ENCODE results near the gene MCOLN2.
A peak's percentile ranks its signal among the peaks of the same experiment; 100 is the strongest.

Gene MCOLN2

DNA sequence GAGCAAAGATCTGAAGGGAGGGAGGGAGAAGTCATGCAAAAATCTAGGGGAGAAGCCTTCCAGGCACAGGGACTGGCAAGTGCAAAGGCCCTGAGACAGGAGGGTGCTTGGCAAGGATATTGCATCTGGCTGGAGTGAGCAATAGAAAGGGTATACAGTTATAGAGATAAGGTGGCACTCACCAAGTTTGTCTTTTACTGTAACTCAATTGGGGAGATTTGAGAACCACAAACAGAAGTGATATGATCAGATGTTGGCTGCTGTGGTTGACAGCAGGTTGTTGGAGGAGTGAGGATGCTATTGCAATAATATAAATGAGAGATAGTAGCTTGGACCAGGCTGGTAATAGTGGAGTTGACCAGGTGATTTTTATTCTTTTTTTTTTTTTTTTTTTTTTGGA lies 25.8 kb upstream of the MCOLN2 start:
- H3K27ac ChIP-seq (ENCODE audit: extremely low read depth, low read depth, low read length): no peak overlapping the region
- ChIA-PET CTCF (interaction anchor here (6.1 kb wide), 1 partner anchor 79 kb away, joined by 59 read pairs; no protein-coding TSS in a partner anchor), POLR2A (no interaction called here)
- H3K36me3 ChIP-seq (ENCODE audit: control insufficient read depth in 2 of 2, insufficient read depth in 1 of 2, low read length in 2 of 2): peaks cover 19 to 71% of the 10 kb centered on the region in 2 experiments
- TF ChIP-seq ZNF391 (tag by site-specific recombination; IDR thresholded peaks at IDR 0.05; ENCODE audit: borderline replicate concordance, low read depth): no peak
- no peak for TF ChIP-seq ZNF292 (tag by site-specific recombination; IDR thresholded peaks at IDR 0.05; ENCODE audit: borderline replicate concordance, low read depth)
- peak; percentile 67 for TF ChIP-seq ZNF623 (tag by site-specific recombination; IDR thresholded peaks at IDR 0.05)
- TF ChIP-seq PRDM1 (tag by site-specific recombination; IDR thresholded peaks at IDR 0.05): no peak
- no peak overlapping the region for H3K4me3 ChIP-seq (ENCODE audit: low read depth, low read length)
- H3K4me1 ChIP-seq (ENCODE audit: control insufficient read depth, insufficient read depth, low read length): no peaks in the 10 kb centered on the region
- no peaks in the 10 kb centered on the region for H3K9me3 ChIP-seq (ENCODE audit: control insufficient read depth, insufficient read depth, low read depth, low read length)

DNA sequence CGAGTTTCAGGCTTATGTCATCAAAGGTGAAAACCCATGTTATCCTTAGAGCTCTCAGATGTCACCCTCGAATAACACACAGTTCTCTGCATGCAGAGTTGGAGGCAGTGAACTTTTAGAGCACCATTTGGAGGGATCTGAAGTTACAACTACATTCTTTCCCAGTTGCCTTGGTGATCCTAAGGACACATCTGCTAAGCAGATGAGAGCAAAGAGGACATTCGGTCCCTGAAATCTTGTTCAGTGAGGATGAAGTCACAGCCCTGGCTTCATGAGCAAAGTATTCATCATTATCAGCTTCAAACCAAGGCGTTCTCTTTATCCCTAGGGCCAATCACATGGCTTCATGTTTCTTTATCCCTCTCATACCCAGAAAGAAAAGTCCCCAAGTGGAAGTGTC lies 23.1 kb upstream of the MCOLN2 start:
- Histone ChIP-seq H3K36me3 (ENCODE audit: control insufficient read depth in 2 of 2, insufficient read depth in 1 of 2, low read length in 2 of 2) (peaks cover 14 to 56% of the 10 kb centered on the region in 2 experiments), H3K4me3 (ENCODE audit: low read depth, low read length) (no peak overlapping the region), H3K9me3 (ENCODE audit: control insufficient read depth, insufficient read depth, low read depth, low read length) (no peaks in the 10 kb centered on the region), H3K27ac (ENCODE audit: extremely low read depth, low read depth, low read length) (no peak overlapping the region), H3K4me1 (ENCODE audit: control insufficient read depth, insufficient read depth, low read length) (no peaks in the 10 kb centered on the region)
- POLR2A ChIA-PET: no interaction called here
- no peak for TF ChIP-seq ZNF596 (tag by site-specific recombination; IDR thresholded peaks at IDR 0.05)
- TF ChIP-seq, protein P1, sequence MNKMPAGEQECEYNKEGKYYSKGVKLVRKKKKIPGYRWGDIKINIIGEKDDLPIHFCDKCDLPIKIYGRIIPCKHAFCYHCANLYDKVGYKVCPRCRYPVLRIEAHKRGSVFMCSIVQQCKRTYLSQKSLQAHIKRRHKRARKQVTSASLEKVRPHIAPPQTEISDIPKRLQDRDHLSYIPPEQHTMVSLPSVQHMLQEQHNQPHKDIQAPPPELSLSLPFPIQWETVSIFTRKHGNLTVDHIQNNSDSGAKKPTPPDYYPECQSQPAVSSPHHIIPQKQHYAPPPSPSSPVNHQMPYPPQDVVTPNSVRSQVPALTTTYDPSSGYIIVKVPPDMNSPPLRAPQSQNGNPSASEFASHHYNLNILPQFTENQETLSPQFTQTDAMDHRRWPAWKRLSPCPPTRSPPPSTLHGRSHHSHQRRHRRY (tag by site-specific recombination; IDR thresholded peaks at IDR 0.05): no peak
- no peak for TF ChIP-seq ZFHX2 (tag by site-specific recombination; conservative IDR thresholded peaks at IDR 0.05)
- no peak for TF ChIP-seq ZNF391 (tag by site-specific recombination; IDR thresholded peaks at IDR 0.05; ENCODE audit: borderline replicate concordance, low read depth)
- CTCF ChIA-PET: interaction anchor here (1.9 kb wide), 1 partner anchor 75 kb away, joined by 12 read pairs; no protein-coding TSS in a partner anchor

DNA sequence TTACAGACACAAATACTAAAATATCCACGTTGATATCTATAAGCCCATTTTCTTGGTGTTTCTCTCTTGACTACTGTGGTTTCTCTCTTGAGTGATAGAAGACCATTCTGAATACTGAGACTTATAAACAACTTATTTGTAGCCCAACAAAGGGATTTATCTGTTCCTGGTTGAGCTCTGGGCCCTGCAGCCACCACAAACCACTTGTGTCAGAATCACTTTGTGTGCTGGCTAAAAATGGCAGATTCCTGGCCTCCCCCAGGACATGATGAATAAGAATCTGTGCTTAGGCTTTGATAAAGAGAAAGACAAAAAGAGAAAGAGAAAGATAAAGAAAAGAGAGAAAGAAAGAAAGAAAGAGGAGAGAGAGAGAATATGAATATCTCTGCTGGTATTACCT lies 18.9 kb upstream of the MCOLN2 start:
- Histone ChIP-seq H3K9me3 (ENCODE audit: control insufficient read depth, insufficient read depth, low read depth, low read length) (no peaks in the 10 kb centered on the region), H3K36me3 (ENCODE audit: control insufficient read depth in 2 of 2, insufficient read depth in 1 of 2, low read length in 2 of 2) (peaks cover 0 to 23% of the 10 kb centered on the region in 2 experiments), H3K27ac (ENCODE audit: extremely low read depth, low read depth, low read length) (no peak overlapping the region), H3K4me3 (ENCODE audit: low read depth, low read length) (no peak overlapping the region), H3K4me1 (ENCODE audit: control insufficient read depth, insufficient read depth, low read length) (no peaks in the 10 kb centered on the region)
- CTCF ChIA-PET: no interaction called here
- POLR2A ChIA-PET: no interaction called here
- TF ChIP-seq ZIC2 (tag by site-specific recombination; IDR thresholded peaks at IDR 0.05): no peak
- no peak for TF ChIP-seq KLF9 (tag by site-specific recombination; IDR thresholded peaks at IDR 0.05; ENCODE audit: low read depth)
- no peak for TF ChIP-seq ZNF24 (tag by site-specific recombination; IDR thresholded peaks at IDR 0.05)
- TF ChIP-seq ZNF214 (tag by site-specific recombination; IDR thresholded peaks at IDR 0.05; ENCODE audit: borderline replicate concordance): no peak
- TF ChIP-seq ZNF629 (tag by site-specific recombination; IDR thresholded peaks at IDR 0.05): no peak
- no peak for TF ChIP-seq WT1 (tag by site-specific recombination; IDR thresholded peaks at IDR 0.05)
- TF ChIP-seq, protein P2, sequence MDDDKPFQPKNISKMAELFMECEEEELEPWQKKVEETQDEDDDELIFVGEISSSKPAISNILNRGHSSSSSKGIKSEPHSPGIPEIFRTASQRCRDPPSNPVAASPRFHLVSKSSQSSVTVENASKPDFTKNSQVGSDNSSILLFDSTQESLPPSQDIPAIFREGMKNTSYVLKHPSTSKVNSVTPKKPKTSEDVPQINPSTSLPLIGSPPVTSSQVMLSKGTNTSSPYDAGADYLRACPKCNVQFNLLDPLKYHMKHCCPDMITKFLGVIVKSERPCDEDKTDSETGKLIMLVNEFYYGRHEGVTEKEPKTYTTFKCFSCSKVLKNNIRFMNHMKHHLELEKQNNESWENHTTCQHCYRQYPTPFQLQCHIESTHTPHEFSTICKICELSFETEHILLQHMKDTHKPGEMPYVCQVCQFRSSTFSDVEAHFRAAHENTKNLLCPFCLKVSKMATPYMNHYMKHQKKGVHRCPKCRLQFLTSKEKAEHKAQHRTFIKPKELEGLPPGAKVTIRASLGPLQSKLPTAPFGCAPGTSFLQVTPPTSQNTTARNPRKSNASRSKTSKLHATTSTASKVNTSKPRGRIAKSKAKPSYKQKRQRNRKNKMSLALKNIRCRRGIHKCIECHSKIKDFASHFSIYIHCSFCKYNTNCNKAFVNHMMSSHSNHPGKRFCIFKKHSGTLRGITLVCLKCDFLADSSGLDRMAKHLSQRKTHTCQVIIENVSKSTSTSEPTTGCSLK (tag by site-specific recombination; IDR thresholded peaks at IDR 0.05): no peak
- TF ChIP-seq, protein P3, sequence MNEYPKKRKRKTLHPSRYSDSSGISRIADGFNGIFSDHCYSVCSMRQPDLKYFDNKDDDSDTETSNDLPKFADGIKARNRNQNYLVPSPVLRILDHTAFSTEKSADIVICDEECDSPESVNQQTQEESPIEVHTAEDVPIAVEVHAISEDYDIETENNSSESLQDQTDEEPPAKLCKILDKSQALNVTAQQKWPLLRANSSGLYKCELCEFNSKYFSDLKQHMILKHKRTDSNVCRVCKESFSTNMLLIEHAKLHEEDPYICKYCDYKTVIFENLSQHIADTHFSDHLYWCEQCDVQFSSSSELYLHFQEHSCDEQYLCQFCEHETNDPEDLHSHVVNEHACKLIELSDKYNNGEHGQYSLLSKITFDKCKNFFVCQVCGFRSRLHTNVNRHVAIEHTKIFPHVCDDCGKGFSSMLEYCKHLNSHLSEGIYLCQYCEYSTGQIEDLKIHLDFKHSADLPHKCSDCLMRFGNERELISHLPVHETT (tag by site-specific recombination; IDR thresholded peaks at IDR 0.05): no peak
- no peak for TF ChIP-seq ZBTB48 (tag by site-specific recombination; IDR thresholded peaks at IDR 0.05)
- no peak for TF ChIP-seq PRDM1 (tag by site-specific recombination; IDR thresholded peaks at IDR 0.05)
- no peak for TF ChIP-seq ZNF768 (tag by site-specific recombination; IDR thresholded peaks at IDR 0.05)
- TF ChIP-seq, protein P4, sequence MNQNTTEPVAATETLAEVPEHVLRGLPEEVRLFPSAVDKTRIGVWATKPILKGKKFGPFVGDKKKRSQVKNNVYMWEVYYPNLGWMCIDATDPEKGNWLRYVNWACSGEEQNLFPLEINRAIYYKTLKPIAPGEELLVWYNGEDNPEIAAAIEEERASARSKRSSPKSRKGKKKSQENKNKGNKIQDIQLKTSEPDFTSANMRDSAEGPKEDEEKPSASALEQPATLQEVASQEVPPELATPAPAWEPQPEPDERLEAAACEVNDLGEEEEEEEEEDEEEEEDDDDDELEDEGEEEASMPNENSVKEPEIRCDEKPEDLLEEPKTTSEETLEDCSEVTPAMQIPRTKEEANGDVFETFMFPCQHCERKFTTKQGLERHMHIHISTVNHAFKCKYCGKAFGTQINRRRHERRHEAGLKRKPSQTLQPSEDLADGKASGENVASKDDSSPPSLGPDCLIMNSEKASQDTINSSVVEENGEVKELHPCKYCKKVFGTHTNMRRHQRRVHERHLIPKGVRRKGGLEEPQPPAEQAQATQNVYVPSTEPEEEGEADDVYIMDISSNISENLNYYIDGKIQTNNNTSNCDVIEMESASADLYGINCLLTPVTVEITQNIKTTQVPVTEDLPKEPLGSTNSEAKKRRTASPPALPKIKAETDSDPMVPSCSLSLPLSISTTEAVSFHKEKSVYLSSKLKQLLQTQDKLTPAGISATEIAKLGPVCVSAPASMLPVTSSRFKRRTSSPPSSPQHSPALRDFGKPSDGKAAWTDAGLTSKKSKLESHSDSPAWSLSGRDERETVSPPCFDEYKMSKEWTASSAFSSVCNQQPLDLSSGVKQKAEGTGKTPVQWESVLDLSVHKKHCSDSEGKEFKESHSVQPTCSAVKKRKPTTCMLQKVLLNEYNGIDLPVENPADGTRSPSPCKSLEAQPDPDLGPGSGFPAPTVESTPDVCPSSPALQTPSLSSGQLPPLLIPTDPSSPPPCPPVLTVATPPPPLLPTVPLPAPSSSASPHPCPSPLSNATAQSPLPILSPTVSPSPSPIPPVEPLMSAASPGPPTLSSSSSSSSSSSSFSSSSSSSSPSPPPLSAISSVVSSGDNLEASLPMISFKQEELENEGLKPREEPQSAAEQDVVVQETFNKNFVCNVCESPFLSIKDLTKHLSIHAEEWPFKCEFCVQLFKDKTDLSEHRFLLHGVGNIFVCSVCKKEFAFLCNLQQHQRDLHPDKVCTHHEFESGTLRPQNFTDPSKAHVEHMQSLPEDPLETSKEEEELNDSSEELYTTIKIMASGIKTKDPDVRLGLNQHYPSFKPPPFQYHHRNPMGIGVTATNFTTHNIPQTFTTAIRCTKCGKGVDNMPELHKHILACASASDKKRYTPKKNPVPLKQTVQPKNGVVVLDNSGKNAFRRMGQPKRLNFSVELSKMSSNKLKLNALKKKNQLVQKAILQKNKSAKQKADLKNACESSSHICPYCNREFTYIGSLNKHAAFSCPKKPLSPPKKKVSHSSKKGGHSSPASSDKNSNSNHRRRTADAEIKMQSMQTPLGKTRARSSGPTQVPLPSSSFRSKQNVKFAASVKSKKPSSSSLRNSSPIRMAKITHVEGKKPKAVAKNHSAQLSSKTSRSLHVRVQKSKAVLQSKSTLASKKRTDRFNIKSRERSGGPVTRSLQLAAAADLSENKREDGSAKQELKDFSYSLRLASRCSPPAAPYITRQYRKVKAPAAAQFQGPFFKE (tag by site-specific recombination; IDR thresholded peaks at IDR 0.05; ENCODE audit: borderline replicate concordance): no peak

Data from HEK293 (cell line).